GM19324 (cell line): Measurements from ENCODE around the gene LRMDA.
A peak's percentile ranks its signal among the peaks of the same experiment; 100 is the strongest.

Experiments
- ATAC-seq: cut with Tn5 transposase; IDR thresholded peaks from one replicate; pipeline ENCODE4 v1.9.1; 2021; ENCODE audit warnings: mild to moderate bottlenecking, moderate library complexity; ENCODE audit not compliant: unreplicated experiment, low FRiP score

The LRMDA gene

DNA sequence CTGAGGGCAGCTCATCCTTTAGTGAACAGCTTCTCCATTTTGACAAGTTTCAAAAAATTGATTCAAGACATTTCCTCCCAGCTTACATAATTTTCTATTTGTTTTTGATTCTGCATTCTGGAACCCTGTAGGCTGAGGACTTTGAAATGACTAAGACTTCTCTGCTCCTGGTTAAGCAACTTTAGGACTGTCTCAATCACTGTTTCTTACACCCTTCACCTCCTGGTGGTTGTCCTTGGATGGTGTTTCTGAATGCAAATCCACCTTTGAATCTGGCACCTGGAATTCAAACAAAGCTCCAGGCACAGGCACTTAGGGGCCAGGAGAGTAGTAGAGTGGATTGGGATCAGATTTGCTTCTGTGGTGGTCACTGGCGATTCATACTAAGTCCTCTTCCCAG, 595.5 kb downstream of the LRMDA start:
- no peak for ATAC-seq

DNA sequence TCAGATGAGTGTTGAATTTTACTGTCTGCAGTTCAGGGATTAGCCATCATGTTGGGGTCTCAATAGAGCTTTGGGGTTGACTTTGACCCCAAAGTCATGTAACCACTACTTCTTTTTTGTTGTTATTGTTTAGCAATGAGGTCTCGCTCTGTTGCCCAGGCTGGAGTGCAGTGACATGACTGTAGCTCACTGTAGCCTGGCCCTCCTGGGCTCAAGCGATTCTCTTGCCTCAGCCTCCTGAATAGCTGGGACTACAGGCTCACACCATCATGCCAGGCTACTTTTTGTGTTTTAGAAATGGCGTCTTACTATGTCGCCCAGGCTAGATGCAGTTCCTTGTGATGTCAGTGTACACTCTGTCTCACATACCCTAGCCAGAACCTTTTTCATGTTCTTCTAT, 598.4 kb downstream of the LRMDA start:
- no peak for ATAC-seq

DNA sequence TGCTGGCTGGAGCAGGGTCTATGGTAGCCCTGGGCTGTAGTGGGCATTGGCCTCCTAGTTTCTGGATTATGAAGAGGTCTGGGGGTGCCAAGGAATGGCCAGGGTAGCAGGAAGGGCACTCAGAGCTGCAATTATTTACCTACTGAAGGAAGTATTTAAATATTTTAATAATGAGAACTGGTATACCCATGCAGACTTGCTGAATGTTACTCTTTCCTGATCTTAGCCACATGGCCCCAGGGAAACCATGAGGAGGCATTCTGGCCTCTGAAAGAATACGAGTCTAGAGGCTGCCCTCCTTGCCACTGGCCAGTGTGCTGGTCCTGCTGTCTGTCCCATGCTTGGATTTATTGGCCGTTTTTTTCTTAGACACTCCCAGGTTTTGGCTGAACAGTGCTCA, 599.7 kb downstream of the LRMDA start:
- ATAC-seq: no peak

DNA sequence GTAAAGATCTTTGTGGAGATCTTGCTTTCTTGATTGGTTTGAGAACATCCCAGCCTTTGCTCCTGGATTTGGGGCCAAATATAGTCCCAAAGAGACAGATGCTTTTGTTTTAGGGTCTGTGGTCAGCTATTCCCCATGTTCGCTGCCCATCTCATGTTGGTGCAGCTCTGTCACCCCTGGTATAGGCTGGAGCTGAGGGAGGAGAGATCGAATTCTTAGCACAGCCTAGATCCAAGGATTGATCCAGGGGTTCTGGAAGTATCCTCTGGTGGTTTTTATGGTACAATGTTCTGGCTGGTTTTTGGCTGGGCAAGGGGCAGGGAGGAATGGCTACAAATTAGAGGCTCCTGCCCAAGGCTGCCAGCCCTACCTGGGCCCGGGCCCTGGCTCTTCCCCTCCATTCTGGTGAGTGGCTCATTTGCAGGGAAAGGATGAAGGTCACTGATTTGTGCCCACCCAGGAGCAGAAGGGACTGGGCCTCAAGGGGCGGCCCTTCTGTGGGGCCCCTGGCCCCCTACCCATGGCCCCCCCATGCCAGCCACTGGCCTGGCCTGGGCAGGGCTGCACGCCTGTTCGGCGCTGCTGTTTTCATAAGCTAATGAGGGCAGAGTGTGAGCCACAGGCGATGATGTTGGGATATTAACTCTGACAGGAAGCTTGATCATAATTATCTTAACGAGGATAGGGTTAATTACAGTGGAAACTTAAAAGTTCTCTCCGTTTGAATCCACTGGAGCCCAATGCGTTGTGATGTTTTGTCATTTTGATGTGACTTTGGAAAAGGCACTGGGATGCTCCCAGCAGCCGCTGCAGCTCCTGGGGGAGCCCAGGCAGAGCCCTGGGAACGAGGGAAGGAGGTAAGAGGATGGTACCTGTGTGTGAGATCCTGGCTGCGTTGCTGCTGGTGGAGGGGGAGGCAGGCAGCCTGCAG, 600.6 kb downstream of the LRMDA start:
- no peak for ATAC-seq

DNA sequence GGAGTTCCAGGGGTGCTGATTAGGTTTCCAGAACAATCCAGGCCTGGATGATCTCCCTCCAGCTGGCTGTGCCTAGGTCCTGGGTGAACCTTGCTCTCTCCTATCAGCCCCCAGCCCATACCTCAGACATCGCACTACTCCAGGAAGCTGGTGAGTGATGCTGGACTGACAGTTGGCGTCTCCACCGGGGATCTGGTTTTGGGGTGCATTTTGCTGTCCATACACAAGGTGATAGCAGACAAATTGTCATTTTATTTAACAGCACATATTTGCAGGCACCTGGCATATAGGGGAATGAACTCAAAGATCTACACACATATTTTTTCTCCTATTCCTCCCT, 601.2 kb downstream of the LRMDA start:
- no peak for ATAC-seq

DNA sequence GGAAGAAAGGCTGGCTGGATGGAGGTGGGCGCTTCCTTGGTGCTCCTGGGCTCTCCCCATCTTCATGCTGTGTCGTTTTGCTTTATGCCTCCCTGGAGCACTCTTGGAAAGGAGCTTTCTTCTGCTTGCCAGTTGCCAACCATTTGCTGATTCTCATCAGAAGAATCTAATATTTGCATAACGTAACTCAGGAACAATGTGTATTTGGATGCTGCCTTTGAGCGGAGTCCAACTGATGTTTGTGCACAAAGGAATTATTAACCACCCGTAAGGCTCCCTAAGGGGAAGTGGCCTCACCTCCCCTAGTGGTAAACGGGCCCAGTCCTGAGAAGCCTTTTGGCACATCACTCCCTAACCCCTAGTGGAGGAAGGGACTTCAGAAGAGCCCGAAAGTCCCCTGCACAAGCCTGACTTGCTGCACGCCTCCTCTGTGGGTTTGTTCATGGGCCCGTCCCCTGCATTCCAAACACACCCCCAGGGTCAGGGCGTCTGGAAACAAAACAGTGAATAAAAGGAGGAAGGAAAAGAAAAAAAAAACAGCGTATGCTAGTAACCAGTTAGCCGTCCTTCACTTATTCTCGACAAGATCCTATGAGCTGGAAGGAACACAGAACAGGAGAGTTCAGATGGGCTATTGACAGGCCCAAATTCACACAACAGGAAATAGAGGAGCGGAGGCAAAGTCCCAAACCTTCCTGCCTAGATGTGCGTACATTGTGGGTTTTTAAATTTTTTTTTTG, 602.2 kb downstream of the LRMDA start:
- ATAC-seq: no peak

DNA sequence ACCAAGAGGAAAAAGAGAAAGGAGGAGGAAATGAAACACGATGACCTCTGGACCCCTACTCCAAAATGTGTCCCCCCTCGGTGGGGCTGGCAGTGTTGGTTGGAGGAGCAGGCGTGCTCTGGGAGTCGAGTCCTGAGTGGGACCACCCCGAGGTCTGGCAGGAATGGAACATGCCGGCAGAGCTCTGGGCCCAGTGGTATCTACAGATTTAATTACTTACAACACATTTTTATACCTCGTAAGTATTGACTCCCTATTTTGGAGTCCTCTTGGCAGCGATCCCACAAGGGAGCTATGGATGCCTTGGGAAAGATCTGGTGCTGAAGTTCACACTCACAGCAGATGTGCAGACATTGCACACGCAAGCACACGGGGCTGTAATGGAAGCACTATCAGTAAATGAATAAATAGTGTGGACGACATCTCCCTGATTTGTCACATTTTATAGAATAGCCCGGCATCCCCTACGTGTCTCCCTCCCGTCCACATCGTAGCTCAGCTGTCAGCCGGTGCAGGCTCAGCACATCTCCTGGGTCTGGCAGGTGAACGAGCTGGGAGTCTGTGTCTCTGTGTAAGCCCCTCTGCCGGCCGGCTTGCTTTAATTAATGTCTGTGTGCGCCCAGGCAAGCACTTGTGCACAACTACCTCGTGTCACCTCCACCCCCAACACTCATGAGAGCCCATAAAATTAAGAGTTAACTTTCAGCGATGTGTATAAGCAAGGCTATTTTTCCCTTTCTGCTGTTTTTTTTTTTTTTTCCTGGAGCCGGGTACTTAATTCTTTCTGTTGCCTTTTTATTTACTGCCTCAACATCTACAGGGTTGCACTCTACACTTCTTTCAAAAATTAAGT, 603.2 kb downstream of the LRMDA start:
- ATAC-seq: no peak

DNA sequence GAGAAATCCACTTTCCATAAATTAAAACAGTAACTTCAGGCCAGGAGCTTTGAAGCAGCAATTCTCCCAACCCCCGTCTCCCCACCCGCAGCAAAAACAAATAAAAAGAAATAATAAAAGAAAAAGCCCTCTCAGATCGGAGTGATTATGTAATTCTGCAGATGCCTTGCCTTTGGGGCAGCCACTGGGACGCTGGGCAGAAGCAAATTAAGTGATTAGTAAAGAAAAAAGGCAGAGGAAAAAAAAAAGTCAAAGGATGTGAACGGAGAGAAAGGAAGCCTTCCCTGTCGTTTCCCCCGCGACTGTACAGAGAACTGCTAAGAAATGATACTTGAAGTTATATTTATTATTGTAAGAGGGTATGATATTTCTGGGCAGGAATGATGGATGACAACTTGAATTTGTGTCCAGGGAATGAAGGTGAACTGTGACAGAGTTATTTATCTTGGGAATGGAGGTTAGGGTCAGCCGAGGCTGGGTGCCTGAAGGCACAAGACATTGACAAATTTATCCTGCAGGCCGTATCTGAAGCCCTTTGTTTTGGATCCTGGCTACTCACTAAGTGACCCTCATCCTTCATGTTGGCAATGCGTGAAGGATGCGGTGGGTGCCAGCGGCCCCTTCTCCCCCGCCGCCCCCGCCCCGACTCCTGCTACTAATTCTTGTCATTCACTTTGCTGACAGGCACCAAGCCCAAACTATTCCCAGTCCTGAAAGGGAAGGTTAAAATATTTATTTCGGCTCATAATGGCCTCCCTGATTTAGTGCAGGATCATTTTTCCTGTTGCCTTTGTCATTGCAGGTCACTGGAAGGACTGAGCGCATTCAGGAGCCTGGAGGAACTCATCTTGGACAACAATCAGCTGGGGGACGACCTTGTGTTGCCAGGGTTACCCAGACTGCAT, 604.0 kb downstream of the LRMDA start:
- no peak for ATAC-seq

DNA sequence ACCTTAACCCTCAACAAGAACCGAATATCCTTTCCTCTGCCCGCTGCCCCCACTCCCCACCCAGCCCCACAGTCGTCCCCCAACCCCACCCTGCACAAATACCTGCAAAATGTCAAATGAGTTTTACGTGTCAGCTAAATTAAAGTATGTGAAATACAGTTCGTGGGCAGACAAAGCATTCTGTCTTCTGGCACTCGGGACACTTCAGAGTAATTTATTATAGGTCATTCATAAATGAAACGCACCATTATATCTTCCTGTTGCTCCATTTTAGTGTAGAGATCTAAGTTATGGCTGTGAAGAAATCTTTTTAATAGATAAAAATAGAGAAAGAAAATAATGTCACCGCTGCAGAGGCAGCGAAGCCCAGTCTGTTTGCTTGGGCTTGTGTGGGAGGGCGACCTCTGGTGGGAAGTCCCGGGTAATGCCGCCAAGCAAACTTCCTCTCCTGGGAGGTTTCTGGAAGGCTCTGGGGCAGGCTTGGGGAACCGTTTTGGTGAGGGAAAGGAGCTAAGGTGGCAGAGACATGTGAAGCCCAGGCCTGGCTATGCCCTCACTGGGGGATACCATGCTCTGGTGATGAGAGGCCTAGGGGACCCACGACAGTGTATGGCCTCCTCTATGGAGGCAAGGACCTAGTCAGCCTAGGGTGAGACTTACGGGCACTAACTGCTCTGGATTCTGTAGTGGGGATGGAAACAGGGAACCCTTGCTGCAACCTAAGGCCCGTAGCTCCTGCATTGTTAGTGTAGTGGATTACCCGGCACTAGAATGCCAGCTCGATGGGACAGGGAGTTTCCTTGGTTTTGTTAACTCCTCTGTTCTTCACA, 604.9 kb downstream of the LRMDA start:
- ATAC-seq: peak; percentile 58

DNA sequence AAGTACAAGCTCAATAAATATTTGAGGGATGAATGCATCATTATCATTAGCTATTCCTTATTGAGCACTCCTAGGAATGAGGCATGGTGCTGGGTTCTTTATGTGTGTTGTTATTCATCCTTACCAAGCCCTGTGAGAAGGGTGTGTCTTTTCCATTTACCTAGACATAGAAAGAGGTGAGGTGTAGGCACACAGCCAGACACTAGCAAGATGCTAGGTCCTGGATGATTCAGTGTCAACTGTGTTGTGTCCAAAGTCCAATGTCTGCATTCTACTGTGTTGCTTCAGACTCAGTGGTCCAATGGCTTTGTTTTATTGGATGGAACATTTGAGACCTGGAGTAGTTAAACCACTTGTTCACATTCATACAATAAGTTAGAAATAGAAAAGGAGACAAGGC, 605.5 kb downstream of the LRMDA start:
- no peak for ATAC-seq

DNA sequence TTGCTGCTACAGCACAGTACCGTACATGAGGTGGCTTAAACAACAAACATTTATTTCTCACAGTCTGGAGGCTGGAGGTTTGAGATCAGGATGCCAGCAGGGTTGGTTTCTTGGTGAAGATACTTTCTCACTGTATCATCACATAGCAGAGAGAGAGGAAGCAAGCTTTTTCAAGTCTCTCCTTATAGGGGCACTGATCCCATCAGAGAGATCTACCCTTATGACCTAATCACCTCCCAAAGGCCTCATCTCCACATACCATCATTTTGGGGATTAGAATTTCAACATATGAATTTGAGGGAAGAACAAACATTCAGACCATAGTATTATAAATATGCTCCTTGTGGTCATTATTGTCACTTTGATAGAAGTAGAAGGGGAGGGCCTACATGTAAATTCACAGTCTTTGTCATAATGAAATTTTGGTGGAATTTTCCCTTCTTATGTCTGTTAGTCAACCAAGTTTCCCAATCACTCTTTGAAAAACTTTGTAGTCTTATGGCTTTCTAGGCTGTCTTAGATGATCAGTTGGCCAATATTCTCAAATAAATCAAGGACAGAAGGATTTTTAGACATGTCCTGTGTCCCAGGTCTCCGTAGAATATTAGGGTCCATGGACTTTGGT, 606.2 kb downstream of the LRMDA start:
- no peak for ATAC-seq

DNA sequence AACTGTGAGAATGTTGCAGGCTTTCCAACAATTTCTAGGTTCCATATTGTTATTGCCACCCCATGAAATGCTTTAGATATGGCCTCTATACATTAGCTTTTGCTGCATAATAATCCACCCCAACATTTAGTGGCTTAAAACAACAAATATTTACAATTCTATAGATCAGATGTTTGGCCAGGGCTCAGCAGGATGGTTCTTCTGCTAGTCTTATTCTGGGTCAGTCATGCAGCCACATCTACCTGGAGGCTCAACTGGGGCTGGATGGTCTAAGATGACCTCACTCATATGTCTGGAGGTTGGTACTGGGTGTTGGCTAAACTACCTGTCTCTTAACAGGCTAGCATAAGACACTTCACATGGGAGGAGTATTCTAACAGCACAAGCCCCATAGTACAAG, 607.3 kb downstream of the LRMDA start:
- no peak for ATAC-seq

DNA sequence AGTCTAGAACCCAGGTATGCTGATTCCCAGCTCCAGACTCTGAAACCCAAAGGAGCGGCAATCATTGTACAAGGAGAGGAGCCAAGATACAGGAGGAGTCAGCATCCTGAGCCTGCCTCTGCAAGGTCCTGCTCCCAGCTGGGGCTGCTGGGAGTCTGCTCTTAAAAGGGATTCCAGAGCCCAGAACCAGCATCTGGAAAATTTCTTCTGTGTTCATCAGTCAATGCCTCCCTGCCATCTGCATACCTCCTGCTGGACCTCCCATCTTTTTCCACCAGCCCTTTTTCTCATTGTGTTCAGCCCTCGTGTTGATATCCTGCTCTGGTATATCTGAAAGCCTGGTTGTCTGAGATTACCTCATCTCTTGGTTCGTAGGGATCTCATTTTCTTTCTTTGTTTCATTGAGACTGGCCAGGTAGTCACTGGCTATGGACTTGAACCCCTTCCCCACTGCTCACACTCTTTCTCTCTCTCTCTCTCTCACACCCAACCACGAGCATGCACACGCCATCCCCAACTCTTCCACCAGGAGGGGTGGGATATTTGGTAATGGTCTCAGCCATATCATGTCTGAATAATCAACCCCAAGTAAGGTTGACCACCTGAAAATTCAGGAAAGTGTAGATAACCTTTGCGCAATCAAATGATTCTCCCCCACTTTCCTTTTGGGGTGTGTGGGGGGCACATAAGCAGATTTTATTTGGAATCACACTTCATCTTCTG, 608.8 kb downstream of the LRMDA start:
- ATAC-seq: no peak

DNA sequence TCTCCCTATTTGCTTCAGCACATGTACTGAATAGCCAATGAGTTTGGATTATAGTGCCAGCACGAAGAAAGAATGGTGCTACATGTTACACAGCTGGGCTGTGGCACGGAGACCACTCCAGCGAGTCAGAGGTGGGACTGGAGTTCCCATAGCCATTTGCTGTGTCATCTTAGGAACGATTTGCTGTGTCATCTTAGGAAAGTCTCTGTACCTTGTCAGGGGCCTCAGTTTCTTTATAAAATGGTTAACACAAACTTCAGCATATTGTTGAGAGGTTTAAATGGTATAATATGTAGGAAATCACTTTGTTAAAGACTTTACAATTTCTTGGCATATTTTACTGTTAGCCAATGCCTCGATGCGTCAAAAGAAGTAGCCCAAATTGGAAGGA, 609.4 kb downstream of the LRMDA start:
- ATAC-seq: no peak

DNA sequence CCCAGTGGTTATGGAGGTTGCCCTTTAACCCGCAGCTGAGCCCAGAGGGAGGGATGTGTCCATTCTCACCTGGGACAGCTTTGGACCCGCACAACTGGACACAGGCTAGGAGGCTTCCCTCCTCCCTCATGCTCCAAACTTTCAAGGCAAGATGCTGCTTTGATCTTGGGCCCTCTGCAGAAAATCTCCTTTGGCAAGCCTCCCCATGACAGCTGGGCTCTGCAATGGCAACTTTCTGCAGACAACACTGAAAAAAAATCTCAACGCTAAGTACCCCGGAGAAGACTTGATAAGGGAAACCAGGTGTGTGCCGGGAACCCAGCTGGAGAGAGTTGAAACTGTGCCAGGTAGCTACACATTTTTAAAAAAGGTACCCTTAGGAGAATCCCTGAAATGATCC, 610.1 kb downstream of the LRMDA start:
- no peak for ATAC-seq

DNA sequence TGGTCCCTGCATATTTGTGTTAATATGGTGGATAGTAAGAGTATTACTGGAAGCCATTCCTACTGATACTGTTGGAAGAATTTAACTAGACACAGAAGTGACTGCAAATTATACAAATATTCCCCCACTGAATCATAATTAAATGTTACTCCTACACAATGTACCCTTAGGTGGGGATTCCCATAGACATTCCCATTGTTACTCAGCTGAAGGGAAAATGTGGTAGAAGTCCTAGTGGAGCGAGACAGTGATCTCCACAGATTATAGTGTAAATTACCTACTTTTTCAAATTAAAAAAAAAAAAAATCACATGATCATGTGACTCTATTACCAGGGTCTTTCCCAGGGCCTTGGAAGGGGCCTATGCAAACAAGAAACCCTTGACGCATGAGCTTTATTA, 611.8 kb downstream of the LRMDA start:
- no peak for ATAC-seq

DNA sequence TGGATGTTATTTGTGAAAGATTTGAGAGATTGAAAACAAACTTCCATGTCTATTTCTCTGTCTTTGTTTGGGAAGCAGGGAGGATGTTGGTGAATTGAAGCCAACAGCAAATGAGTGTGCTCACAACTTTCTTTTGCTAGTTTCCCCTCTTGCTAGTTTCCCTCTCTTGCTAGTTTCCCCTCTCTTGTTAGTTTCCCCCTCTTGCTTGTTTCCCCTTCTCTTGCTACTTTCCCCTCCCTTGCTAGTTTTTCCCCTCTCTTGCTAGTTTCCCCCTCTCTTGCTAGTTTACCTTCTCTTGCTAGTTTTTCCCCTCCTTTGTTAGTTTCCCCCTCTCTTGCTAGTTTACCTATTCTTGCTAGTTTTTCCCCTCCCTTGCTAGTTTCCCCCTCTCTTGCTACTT, 613.3 kb downstream of the LRMDA start:
- ATAC-seq: no peak

DNA sequence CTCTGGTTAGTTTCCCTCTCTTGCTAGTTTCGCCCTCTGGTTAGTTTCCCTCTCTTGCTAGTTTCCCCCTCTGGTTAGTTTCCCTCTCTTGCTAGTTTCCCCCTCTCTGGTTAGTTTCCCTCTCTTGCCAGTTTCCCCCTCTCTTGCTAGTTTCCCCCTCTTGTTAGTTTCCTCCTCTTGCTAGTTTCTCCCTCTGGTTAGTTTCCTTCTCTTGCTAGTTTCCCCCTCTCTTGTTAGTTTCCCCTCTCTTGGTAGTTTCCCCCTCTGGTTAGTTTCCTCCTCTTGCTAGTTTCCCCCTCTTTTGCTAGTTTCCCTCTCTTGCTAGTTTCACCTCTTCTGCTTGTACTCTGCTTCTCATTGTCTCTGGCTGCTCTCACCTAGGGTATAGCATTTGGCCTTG, 613.8 kb downstream of the LRMDA start:
- ATAC-seq: no peak
